Thyroid gland (tissue), 4 donors: ENCODE data around the gene ITPR3.

Experiments used
- CTCF ChIP-seq, 6 experiments: fragments of 200-600 bp in 3 of 6; fragments of 450-650 bp in 3 of 6; sonication (generic) in 3 of 6; IDR thresholded peaks; one replicate each; pipeline ENCODE4 v1.5.1; 2016 to 2019; ENCODE audit warnings: antibody characterized with exemption in 6 of 6, mild to moderate bottlenecking in 2 of 6, inconsistent platforms in 1 of 6, moderate library complexity in 1 of 6
- POLR2A ChIP-seq, 2 donors: fragments of 450-650 bp; IDR thresholded peaks; one replicate each; pipeline ENCODE4 v1.6.1; 2017; ENCODE audit warnings: antibody characterized with exemption in 2 of 2, mild to moderate bottlenecking in 2 of 2, moderate library complexity in 1 of 2

GRCh38 chr6:33668328-33668727, 47.2 kb downstream of the ITPR3 start:
- TF ChIP-seq CTCF (IDR thresholded peaks at IDR 0.05) (no peak), POLR2A (IDR thresholded peaks at IDR 0.05) (no peak)
